Fibroblast of lung (primary cell): ENCODE measurements around the gene STK32C. TPM values are rescaled to one million over a fixed set of nuclear protein-coding genes. Genes with fewer than 3 reads are reported as not detected.

Source experiments
- DNase-seq, 2 donors: peaks; one replicate each; pipeline versions ENCODE4 v3.0.0 to v3.0.0-alpha.2; 2010; ENCODE audit warnings: low read depth in 2 of 2
- H2AFZ ChIP-seq: 2 replicates; pipeline ENCODE4 v1.5.1; 2012; ENCODE audit warnings: low read length, control low read depth, inconsistent platforms
- H3K27ac ChIP-seq: 2 replicates; pipeline ENCODE4 v1.5.1; 2011; ENCODE audit warnings: low read length, control low read depth; ENCODE audit not compliant: insufficient read depth
- H3K27me3 ChIP-seq: 2 replicates; pipeline ENCODE4 v1.5.1; 2011; ENCODE audit warnings: mild to moderate bottlenecking, low read length; ENCODE audit not compliant: control insufficient read depth, insufficient read depth
- H3K36me3 ChIP-seq: 2 replicates; pipeline ENCODE4 v1.5.1; 2011; ENCODE audit warnings: low read length; ENCODE audit not compliant: control insufficient read depth, insufficient read depth
- H3K4me1 ChIP-seq: 2 replicates; pipeline ENCODE4 v1.5.1; 2011; ENCODE audit warnings: low read length; ENCODE audit not compliant: control insufficient read depth, insufficient read depth; ENCODE audit errors: extremely low read depth
- H3K4me2 ChIP-seq: 2 replicates; pipeline ENCODE4 v1.5.1; 2011; ENCODE audit warnings: low read length, control low read depth; ENCODE audit not compliant: insufficient read depth; ENCODE audit errors: extremely low read depth
- H3K4me3 ChIP-seq, 4 experiments: fragments of 200-600 bp in 1 of 4; sonication (generic) in 1 of 4; replicated peaks in 1 of 4; 2 replicates each; pipeline ENCODE4 v1.5.1; 2011 to 2016; ENCODE audit warnings: low read length in 4 of 4, low read depth in 3 of 4, mild to moderate bottlenecking in 3 of 4, control low read depth in 2 of 4, inconsistent platforms in 1 of 4, mixed read lengths in 1 of 4; ENCODE audit not compliant: insufficient read depth in 1 of 4; ENCODE audit errors: control extremely low read depth in 1 of 4
- H3K79me2 ChIP-seq: 2 replicates; pipeline ENCODE4 v1.5.1; 2012; ENCODE audit warnings: mild to moderate bottlenecking, low read length, inconsistent platforms; ENCODE audit not compliant: control insufficient read depth, insufficient read depth
- H3K9ac ChIP-seq: 2 replicates; pipeline ENCODE4 v1.5.1; 2011; ENCODE audit warnings: mild to moderate bottlenecking, low read length, control low read depth; ENCODE audit not compliant: insufficient read depth
- H3K9me3 ChIP-seq: 2 replicates; pipeline ENCODE4 v1.5.1; 2012; ENCODE audit warnings: low read depth, low read length; ENCODE audit not compliant: control insufficient read depth, insufficient read depth
- H4K20me1 ChIP-seq: 2 replicates; pipeline ENCODE4 v1.5.1; 2011; ENCODE audit warnings: low read length; ENCODE audit not compliant: control insufficient read depth, insufficient read depth; ENCODE audit errors: extremely low read depth
- EZH2 ChIP-seq: IDR thresholded peaks from 2 replicates; pipeline ENCODE4 v1.5.1; 2012; ENCODE audit warnings: low read length, control low read depth, mild to moderate bottlenecking; ENCODE audit errors: missing control alignments
- polyA plus RNA-seq, 2 donors: library from polyadenylated mRNA; depleted of rRNA in 1 of 2; stranded (reverse) in 1 of 2; unstranded in 1 of 2; fragments of >200 nt; gene quantifications; 2 replicates each; pipeline ENCODE4 v1.2.1, GENCODE V29; 2011 to 2012; ENCODE audit warnings: missing spikeins in 1 of 2
- total RNA-seq: library from RNA; depleted of rRNA; stranded (reverse); fragments of >200 nt; gene quantifications from 2 replicates; pipeline ENCODE4 v1.2.1, GENCODE V29; 2014
- TF ChIP-seq, protein P1 (sequence below), 2 donors: IDR thresholded peaks in 1 of 2; conservative IDR thresholded peaks in 1 of 2; 1 replicate in 1 of 2; 2 replicates in 1 of 2; pipeline ENCODE4 v1.5.1; 2011 to 2012; ENCODE audit warnings: low read length in 2 of 2, control low read depth in 1 of 2, inconsistent platforms in 1 of 2, low read depth in 1 of 2, mild to moderate bottlenecking in 1 of 2

STK32C gene
- total and polyA plus RNA-seq, 2 donors (not counting 1 experiment from before 2014, with no cell fraction given): 4.4 to 21.5 TPM

DNA sequence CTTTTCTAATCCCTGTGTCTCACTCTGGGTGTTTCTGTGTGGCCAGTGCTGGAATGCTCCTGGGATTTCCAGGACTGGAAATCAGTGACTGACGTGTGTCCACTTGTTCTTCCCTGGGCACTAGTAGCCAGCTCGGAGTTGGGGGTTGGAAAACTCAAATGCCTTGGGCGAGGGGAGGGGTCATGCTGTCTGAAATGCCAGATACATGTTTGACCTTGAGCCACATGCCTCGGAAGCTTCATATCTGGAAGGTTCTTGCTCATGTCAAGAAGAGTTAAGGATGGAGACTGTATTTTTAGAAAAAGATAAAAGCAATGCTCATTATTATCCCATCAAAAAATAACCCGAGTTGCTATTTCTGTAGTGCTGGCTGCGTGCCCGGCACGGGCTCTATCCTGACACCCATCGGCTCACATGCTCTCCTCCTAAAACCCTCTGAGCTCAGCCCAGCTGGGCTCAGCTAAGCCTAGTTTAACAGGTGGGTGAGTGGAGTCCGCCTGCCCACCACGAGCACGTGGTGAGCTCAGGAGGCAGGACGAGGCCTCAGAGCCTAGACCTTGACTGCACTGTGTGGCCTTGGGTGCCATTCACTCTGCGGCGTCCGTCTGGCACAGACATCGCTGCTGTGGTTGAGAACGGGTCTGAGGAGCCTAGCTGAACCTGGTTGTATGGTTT, 114.6 kb downstream of the STK32C start:
- Histone ChIP-seq H3K4me1 (no peaks in the 10 kb centered on the region), H3K4me2 (no peak overlapping the region), H3K27ac (no peak overlapping the region), H3K9ac (no peak overlapping the region), H2AFZ (no peak overlapping the region), H4K20me1 (no peaks in the 10 kb centered on the region), H3K9me3 (no peaks in the 10 kb centered on the region), H3K79me2 (no peaks in the 10 kb centered on the region), H3K4me3 (no peak overlapping the region), H3K36me3 (no peaks in the 10 kb centered on the region), H3K27me3 (peaks cover 8% of the 10 kb centered on the region)
- no peak for DNase-seq
- TF ChIP-seq, protein P1, sequence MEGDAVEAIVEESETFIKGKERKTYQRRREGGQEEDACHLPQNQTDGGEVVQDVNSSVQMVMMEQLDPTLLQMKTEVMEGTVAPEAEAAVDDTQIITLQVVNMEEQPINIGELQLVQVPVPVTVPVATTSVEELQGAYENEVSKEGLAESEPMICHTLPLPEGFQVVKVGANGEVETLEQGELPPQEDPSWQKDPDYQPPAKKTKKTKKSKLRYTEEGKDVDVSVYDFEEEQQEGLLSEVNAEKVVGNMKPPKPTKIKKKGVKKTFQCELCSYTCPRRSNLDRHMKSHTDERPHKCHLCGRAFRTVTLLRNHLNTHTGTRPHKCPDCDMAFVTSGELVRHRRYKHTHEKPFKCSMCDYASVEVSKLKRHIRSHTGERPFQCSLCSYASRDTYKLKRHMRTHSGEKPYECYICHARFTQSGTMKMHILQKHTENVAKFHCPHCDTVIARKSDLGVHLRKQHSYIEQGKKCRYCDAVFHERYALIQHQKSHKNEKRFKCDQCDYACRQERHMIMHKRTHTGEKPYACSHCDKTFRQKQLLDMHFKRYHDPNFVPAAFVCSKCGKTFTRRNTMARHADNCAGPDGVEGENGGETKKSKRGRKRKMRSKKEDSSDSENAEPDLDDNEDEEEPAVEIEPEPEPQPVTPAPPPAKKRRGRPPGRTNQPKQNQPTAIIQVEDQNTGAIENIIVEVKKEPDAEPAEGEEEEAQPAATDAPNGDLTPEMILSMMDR (conservative IDR thresholded peaks at IDR 0.05 in 1 of 2, IDR thresholded peaks at IDR 0.05 in 1 of 2; ENCODE audit: low read depth in 1 of 2, low read length in 2 of 2): no peak
- TF ChIP-seq EZH2: no peak

DNA sequence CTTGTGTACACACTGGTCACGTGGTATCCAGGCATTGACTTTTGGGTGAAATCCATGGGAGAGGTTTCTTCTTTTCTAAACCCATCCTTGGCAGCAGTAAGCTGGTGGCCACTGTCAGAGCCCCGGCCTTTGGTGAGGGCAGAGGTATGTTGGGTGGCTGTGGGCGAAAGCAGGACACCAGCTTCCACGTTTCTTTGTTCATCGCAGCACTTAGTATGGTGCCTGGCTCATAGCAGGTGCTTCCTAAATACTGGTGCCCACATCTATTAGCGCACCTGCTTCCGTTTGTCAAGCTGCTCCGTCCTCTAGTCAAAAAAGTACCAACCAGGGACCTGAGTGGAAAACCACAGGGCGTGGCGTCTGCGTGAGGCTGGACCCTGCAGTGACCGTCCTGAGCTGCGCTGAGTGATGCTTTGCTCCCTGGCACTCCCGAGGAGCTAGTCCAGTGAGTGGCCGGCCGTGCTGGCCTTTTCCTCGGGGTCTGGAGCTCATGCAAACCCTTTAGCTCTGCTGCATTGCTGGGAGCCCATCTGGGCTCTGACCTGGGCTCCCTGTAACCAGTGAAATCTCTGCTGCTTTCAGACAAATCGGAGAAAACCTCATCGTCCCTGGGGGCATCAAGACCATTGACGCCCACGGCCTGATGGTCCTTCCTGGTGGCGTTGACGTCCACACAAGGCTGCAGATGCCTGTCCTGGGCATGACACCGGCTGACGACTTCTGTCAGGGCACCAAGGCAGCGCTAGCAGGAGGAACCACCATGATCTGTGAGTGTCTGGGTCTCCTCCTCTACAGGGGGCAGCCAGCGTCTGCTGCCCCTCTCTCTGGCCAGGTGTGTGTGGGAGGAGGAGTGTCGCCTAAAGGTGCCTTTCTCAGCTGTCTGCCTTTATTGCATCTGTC, 115.4 kb downstream of the STK32C start:
- TF ChIP-seq, protein P1 (conservative IDR thresholded peaks at IDR 0.05 in 1 of 2, IDR thresholded peaks at IDR 0.05 in 1 of 2; ENCODE audit: low read depth in 1 of 2, low read length in 2 of 2): no peak
- TF ChIP-seq EZH2: no peak
- Histone ChIP-seq H3K79me2 (no peaks in the 10 kb centered on the region), H3K4me1 (no peaks in the 10 kb centered on the region), H3K4me3 (no peak overlapping the region), H3K9me3 (no peaks in the 10 kb centered on the region), H4K20me1 (no peaks in the 10 kb centered on the region), H3K9ac (no peak overlapping the region), H3K27ac (no peak overlapping the region), H2AFZ (no peak overlapping the region), H3K4me2 (no peak overlapping the region), H3K36me3 (no peaks in the 10 kb centered on the region), H3K27me3 (peaks cover 15% of the 10 kb centered on the region)
- DNase-seq: no peak

DNA sequence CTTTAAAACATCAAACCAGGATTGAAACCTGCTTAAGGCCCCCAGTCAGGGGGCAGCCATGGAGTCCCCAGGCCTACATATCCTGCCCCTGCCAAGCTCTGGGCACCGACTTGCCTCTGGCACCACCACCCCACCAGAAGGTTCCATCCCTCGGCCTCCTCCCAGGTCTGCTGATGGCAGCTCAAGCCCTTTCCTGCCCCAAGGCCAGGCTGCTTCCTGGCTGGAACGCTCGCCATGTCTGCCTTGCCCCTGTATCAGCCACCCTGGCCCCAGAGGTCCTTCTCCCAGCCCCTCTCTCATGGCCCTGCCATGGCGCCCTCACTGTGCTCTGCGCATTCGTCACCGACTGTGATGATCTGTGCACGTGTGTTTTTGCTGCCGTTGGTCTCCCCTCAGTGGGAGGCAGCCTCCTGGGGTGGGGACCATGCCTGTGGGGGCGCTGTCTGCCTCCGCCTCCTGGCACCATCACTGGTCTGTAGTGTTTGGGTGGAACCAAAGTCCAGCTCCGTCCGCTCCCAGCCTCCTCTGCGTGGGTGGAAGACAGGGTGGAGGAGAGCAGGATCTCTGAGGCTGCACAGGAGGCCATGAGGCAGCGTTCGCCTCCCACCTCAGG, 117.8 kb downstream of the STK32C start:
- H3K4me3 ChIP-seq: no peak overlapping the region
- no peak for DNase-seq
- no peaks in the 10 kb centered on the region for H4K20me1 ChIP-seq
- TF ChIP-seq, protein P1 (conservative IDR thresholded peaks at IDR 0.05 in 1 of 2, IDR thresholded peaks at IDR 0.05 in 1 of 2; ENCODE audit: low read depth in 1 of 2, low read length in 2 of 2): no peak
- no peak for TF ChIP-seq EZH2
- no peaks in the 10 kb centered on the region for H3K79me2 ChIP-seq
- no peak overlapping the region for H3K4me2 ChIP-seq
- peaks cover 19% of the 10 kb centered on the region for H3K27me3 ChIP-seq
- H3K36me3 ChIP-seq: no peaks in the 10 kb centered on the region
- H2AFZ ChIP-seq: no peak overlapping the region
- H3K27ac ChIP-seq: no peak overlapping the region
- H3K9ac ChIP-seq: no peak overlapping the region
- no peaks in the 10 kb centered on the region for H3K4me1 ChIP-seq
- H3K9me3 ChIP-seq: no peaks in the 10 kb centered on the region
